KMS-11 (cell line): ENCODE measurements around the gene NISCH.

Experiments used
- H2AFZ ChIP-seq: fragments of 200-600 bp; sonication (generic); 2 replicates; pipeline ENCODE4 v1.6.1; 2016; ENCODE audit warnings: antibody characterized with exemption, mixed run types, low read depth
- H3K27ac ChIP-seq: fragments of 200-600 bp; sonication (generic); 2 replicates; pipeline ENCODE4 v1.6.1; 2016; ENCODE audit warnings: mild to moderate bottlenecking, mixed run types
- H3K27me3 ChIP-seq: fragments of 200-600 bp; sonication (generic); 2 replicates; pipeline ENCODE4 v1.6.1; 2017; ENCODE audit warnings: mild to moderate bottlenecking, low read depth, mixed run types, moderate library complexity; ENCODE audit not compliant: insufficient read depth
- H3K36me3 ChIP-seq: fragments of 200-600 bp; sonication (generic); 2 replicates; pipeline ENCODE4 v1.6.1; 2017; ENCODE audit warnings: mild to moderate bottlenecking, mixed run types; ENCODE audit not compliant: insufficient read depth
- H3K4me1 ChIP-seq: fragments of 200-600 bp; sonication (generic); 2 replicates; pipeline ENCODE4 v1.6.1; 2016; ENCODE audit warnings: mild to moderate bottlenecking, low read depth, mixed run types; ENCODE audit not compliant: poor library complexity, severe bottlenecking
- H3K4me2 ChIP-seq: fragments of 200-600 bp; sonication (generic); 2 replicates; pipeline ENCODE4 v1.7.0; 2016; ENCODE audit warnings: mild to moderate bottlenecking, mixed run types
- H3K4me3 ChIP-seq: fragments of 200-600 bp; sonication (generic); IDR thresholded peaks from 2 replicates; pipeline ENCODE4 v1.6.1; 2017; ENCODE audit warnings: low read depth, low read length, mixed read lengths; ENCODE audit not compliant: insufficient read depth
- H3K79me2 ChIP-seq: fragments of 200-600 bp; sonication (generic); 2 replicates; pipeline ENCODE4 v1.6.1; 2016; ENCODE audit warnings: low read depth, mixed run types; ENCODE audit not compliant: insufficient read depth
- H3K9ac ChIP-seq: fragments of 200-600 bp; sonication (generic); 2 replicates; pipeline ENCODE4 v1.6.1; 2016; ENCODE audit warnings: mild to moderate bottlenecking, mixed run types
- H4K20me1 ChIP-seq: fragments of 200-600 bp; sonication (generic); 2 replicates; pipeline ENCODE4 v1.6.1; 2016; ENCODE audit warnings: mild to moderate bottlenecking, mixed run types; ENCODE audit not compliant: insufficient read depth
- TF ChIP-seq, protein P1 (sequence below): fragments of 200-600 bp; sonication (generic); conservative IDR thresholded peaks from 2 replicates; pipeline ENCODE4 v1.6.1; 2017; ENCODE audit warnings: low read depth, mild to moderate bottlenecking, antibody characterized with exemption, low read length, moderate library complexity, mixed read lengths

Gene NISCH

DNA sequence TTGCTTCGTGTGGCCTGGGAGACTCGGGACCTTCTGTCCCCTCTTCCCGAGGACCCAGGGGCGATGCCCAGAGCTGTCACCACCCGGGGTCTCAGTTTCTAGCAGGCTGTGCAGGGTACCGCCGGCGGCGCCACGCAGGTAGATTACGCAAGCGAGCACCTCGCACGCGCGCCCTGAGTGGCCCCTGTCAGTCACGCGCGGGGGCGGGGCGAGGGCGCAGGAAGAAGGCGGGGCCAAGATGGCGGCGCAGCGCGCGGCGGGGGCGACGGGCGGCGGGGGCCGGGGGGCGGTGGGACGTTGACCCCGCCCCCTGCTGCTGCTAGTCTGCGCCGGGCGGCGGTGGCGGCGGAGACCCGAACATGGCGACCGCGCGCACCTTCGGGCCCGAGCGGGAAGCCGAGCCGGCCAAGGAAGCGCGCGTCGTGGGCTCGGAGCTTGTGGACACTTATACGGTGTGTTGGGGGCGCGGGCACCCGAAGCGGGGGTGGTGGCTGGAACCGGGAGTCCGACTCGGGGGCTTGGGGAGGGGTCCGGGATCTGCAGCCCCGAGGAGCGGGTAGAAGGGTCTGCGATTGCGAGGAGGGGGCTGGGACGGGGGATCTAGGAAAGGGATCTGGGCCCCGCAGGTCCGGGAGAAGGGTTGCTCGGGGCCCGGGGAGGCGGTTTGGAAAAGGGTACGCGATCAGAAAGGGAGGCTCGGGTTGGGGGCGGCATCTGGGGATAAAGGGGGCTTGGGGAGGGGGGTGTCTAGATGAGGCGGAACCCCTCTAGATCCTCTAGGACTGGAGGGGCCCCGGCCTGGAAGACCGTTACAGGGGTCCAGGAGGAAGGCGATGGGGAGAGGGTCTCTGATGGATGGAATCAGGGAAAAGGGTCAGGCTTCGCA is at the start of gene NISCH:
Gene NISCH (plus strand): TSS at position 322 of the 886 bp plus-strand sequence. CDS start 38 bp downstream, at position 360.
- Histone ChIP-seq H3K4me2 (peak within 1 kb of the TSS; percentile 71), H3K9ac (peak within 1 kb of the TSS; percentile 83), H2AFZ (peak within 1 kb of the TSS; percentile 90), H3K27ac (peak within 1 kb of the TSS; percentile 36; the same call in 1 of the 2 replicates), H3K79me2 (peaks cover 12% of the 10 kb centered on the region; the same call in 1 of the 2 replicates), H3K4me1 (peaks cover 8% of the 10 kb centered on the region), H3K36me3 (no peaks in the 10 kb centered on the region), H4K20me1 (no peaks in the 10 kb centered on the region), H3K4me3 (no peak within 1 kb of the TSS), H3K27me3 (no peaks in the 10 kb centered on the region)
- TF ChIP-seq, protein P1, sequence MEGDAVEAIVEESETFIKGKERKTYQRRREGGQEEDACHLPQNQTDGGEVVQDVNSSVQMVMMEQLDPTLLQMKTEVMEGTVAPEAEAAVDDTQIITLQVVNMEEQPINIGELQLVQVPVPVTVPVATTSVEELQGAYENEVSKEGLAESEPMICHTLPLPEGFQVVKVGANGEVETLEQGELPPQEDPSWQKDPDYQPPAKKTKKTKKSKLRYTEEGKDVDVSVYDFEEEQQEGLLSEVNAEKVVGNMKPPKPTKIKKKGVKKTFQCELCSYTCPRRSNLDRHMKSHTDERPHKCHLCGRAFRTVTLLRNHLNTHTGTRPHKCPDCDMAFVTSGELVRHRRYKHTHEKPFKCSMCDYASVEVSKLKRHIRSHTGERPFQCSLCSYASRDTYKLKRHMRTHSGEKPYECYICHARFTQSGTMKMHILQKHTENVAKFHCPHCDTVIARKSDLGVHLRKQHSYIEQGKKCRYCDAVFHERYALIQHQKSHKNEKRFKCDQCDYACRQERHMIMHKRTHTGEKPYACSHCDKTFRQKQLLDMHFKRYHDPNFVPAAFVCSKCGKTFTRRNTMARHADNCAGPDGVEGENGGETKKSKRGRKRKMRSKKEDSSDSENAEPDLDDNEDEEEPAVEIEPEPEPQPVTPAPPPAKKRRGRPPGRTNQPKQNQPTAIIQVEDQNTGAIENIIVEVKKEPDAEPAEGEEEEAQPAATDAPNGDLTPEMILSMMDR, result no peak

DNA sequence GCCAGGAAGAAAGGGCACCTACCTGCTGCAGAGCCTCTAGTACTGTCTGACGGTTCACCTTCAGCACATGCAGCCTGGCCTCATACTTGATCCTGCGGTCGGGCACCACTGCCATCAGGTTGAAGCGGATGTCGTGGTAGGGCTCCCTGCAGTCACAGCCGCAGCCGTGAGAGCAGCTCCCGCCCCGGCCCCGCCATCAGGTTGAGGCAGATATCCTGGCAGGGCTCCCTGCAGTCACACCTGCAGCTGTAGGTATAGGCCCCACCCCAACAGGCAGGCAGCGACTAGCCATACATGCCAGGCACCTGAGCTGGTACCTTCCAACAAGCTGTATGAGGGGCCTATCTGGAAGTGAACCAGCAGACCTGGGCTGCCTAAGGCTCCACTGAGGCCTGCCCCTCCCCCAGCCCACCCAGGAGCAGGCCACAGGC is 49.2 kb upstream of the NISCH start:
- Histone ChIP-seq H3K79me2 (peaks cover 14% of the 10 kb centered on the region; the same call in 1 of the 2 replicates), H3K4me2 (no peak overlapping the region), H2AFZ (no peak overlapping the region), H3K27me3 (no peaks in the 10 kb centered on the region), H3K27ac (no peak overlapping the region), H4K20me1 (no peaks in the 10 kb centered on the region), H3K4me3 (no peak overlapping the region), H3K9ac (no peak overlapping the region), H3K36me3 (no peaks in the 10 kb centered on the region), H3K4me1 (no peaks in the 10 kb centered on the region)
- TF ChIP-seq, protein P1, result no peak

DNA sequence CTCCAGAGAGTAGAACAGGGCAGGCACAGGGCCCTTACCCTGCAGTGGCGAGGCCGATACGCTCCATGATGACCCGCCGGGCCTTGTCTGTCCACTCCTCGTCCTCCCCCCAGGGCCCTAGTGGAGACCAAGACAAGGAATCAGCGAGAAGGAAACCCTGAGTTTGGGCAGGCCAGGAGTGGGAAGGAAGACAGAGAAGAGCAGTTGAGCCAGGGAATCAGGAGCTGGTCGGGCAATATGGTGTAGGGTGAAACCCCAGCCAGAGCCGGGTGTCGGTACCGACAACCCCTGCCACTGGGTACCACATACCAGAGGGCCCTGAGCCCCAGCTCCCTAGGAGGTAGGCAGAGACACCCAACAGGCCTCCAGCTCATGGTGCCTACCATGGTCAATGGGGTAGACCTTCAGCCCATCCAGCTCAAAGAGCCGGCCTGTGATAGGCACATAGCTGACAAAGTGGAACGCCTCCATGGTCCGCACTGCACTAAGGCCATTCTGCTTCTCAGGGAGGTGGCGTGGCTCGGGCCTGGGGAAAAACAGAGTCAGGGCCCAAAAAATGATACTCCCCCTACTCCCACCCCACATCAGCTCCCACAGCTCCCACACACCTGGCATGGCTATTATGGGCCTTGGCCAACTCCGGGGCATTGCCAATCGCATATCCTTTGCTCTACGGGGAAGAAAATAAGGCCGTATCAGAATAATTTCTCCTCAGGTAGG is 48.5 kb upstream of the NISCH start:
- Histone ChIP-seq H3K9ac (no peak overlapping the region), H3K79me2 (peaks cover 14% of the 10 kb centered on the region; the same call in 1 of the 2 replicates), H3K36me3 (no peaks in the 10 kb centered on the region), H3K4me3 (no peak overlapping the region), H4K20me1 (no peaks in the 10 kb centered on the region), H3K27ac (no peak overlapping the region), H3K27me3 (no peaks in the 10 kb centered on the region), H2AFZ (no peak overlapping the region), H3K4me2 (no peak overlapping the region), H3K4me1 (peaks cover 5% of the 10 kb centered on the region)
- TF ChIP-seq, protein P1, result no peak

DNA sequence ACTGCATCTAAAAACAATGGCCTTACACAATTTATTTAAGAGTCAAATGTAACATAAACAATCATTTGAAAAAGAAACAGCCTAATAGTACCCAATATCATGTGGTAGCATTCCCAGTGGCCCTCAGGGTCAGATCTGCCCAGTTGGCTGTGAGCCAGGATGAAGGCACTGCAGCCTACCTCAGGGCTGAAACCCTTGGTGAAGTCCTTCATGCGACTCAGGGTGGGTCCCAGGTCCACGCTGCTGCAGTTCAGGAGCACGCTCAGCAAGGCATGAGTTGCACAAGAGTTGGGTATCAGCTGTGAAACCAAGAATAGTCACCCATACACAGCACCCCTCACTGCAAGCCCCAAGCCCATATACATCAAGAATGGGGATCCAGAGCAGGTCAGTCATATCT is 47.6 kb upstream of the NISCH start:
- Histone ChIP-seq H3K9ac (no peak overlapping the region), H3K4me3 (no peak overlapping the region), H3K79me2 (peaks cover 14% of the 10 kb centered on the region; the same call in 1 of the 2 replicates), H3K4me1 (peaks cover 14% of the 10 kb centered on the region), H3K4me2 (no peak overlapping the region), H3K27ac (no peak overlapping the region), H3K27me3 (no peaks in the 10 kb centered on the region), H4K20me1 (no peaks in the 10 kb centered on the region), H2AFZ (no peak overlapping the region), H3K36me3 (no peaks in the 10 kb centered on the region)
- TF ChIP-seq, protein P1, result no peak
